HG02763 (cell line): ENCODE results near the gene ARMC9.
"Not testable (repeated sequence)": the region's sequence is repeated elsewhere in the genome, so short reads cannot be mapped to it uniquely, and the experiment has no call there.

Experiments
- ATAC-seq: cut with Tn5 transposase; IDR thresholded peaks from one replicate; pipeline ENCODE4 v1.9.1; 2021; ENCODE audit warnings: mild to moderate bottlenecking, moderate library complexity; ENCODE audit not compliant: unreplicated experiment

ARMC9 gene

GRCh38 chr2:231198291-231199173 lies at the start of gene ARMC9:
Gene ARMC9 (plus strand): TSS chr2:231198631. CDS start chr2:231206239, 7,608 bp downstream.
- peak; percentile 94 for ATAC-seq

DNA sequence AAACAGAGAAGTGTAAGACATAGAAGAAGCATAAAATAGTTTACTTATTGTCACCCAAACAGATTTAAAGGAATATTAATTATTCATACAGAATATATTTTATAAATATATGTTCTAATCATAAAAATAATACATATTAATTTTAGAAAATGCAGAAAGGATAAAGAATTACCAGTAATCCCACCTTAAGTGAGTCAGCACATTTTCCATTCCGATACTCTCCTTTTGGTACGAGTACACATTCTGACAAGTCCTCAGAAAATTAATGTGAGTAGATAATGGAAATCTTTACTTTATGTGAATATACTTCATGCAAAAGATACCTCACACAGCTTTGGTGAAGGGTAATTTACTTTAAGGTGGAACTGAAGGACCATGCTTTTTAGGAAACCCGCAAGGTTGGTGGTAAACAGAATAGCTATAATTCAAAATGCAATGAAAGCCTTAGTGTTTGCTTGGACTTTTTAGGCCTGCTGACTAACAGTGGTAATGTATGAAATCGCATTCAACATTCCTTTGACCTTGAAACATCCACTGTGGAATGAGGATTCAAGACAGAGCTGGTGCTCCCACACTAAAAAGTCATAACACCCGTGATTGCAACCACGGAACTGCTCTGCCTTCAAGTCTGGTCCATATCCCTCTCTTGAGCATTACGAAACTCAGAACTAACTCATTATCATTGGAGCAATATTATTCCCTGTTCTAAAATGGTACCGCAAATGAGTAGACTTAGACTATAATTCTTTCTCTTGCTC lies 45.5 kb upstream of the ARMC9 start:
- no peak for ATAC-seq

DNA sequence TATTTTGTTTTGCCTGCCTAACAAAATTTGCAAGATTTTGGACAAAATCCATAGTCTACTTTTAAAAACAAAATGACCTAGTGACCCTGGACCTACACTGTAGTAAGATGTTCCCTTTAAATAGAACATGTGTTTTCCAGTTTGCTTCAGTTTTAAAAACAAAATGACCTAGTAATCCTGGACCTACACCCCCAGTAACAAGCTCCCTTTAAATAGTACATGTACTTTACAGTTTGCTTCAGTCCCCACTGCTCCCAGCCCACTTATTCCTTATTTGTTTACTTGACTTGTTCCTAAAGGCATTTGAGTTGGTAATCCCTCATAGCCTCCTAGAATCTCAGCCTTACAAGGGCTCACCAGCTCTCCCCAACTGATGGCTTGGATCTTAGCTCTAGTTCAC lies 39.1 kb upstream of the ARMC9 start:
- ATAC-seq = no peak

GRCh38 chr2:231160701-231161100 lies 37.7 kb upstream of the ARMC9 start:
- no peak for ATAC-seq

DNA sequence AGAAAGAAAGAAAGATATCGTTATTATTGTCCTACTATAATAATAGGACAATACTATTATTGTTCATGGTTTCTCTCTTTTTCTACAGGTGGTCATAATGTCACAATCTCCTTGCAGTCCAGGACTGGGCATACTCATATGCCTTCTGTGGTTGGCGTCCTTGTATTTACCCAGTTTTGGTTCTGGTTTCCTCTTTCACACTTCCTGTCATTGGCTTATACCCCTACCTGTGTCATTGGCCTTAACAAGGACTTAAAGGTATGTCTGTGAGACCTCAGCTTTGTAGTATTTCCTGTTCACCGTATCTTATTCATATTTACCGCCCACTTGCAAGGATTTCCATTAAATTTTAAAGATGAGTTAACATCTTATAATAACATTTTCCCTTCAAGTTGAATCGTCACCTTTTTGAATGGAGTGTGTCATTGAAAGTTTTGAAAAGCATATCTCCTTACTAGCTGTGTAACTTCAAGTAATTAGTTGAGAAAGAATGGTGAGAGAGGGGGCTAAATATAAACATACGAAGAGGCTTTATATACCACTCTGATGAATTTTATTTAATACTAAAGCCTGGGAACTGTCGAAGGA lies 37.1 kb upstream of the ARMC9 start:
- no peak for ATAC-seq

DNA sequence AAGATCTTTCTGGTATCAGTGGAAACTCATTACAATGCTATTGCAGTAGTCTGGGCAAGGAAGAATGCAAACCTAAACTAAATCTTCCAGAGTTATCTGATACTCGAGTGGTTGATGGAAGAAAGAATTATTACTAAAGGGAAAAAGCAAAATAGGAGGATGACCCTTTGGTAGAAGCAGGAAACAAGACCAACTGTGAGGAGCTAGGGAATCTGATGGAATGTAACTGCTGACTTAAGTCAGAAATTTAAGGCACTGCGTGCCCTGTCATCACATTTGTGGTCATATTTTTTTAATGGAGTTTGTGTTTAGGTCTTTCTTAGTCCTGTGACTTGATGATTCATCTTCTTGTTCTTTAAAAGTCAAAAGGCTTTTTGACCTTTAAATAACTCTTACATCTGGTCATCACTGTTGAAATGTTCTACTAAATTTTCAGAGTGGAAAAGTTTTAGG lies 36.5 kb upstream of the ARMC9 start:
- no peak for ATAC-seq

DNA sequence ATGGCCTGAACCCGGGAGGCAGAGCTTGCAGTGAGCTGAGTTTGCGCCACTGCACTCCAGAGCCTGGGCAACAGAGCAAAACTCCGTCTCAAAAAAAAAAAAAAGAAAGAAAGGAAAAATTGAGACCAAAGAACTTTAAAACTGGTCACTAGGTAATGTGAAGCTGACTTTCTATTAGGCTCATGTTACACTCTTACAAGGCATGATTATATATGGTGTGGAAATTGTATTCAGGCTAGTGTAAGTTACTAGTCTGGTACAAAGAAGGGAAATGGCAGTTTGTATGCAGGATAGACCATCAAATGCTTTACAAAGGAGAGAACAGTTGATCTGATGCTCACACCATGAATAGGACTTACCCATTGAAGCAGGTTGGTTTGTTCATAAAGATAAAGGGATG lies 35.4 kb upstream of the ARMC9 start:
- no peak for ATAC-seq

DNA sequence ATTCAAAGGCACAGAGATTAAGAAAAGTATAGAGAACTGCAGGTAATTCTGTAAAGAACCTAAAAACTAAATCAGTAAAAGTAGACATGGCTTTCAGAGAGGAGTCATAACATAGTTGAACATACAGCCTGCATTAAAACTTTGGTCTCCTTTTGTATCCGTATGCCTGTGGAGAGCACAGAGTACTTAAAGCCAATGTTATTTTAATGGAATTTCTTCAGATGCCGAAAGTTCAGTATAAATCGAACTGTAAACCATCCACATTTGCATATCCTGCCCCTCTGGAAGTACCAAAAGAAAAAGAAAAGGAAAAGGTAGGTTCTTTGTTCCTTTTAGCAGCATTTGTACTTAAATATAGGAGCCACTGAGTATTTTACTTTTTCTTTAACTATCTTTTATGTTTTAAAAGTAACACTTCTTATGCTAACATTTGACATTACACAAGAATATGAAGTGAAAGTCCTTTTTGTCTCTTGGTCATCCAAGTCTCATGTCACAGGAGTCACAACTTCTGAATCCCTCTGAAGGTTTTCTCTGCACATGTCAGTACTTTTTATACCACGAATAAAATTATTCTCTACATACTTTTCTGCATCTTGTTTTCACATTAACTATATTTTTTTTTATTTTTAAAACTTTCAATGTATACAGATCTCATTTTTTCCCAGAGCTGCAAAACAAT lies 34.9 kb upstream of the ARMC9 start:
- ATAC-seq = no peak

GRCh38 chr2:231167745-231168459 lies 30.5 kb upstream of the ARMC9 start:
- ATAC-seq = no peak

GRCh38 chr2:231168460-231169139 lies 29.8 kb upstream of the ARMC9 start:
- ATAC-seq = no peak

DNA sequence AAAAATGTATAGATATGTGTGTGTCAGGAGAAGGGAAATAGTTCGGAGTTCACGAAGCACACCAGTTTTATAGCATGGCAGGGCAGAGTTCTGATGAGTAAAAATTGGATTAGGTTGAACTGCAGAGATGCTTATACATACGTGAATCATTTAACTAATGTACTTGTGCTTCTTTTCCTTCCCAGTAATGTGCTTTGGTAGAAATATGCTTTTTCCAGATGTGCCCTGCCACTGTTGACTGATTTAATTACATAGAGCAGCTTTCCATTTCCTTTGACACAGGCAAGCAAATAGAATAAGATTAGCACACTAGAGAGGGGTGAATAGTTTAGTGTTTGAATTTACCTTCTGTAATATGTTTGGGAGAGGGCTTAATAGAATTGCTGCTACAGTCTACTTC lies 28.9 kb upstream of the ARMC9 start:
- no peak for ATAC-seq

GRCh38 chr2:231170055-231170454 lies 28.4 kb upstream of the ARMC9 start:
- no peak for ATAC-seq

DNA sequence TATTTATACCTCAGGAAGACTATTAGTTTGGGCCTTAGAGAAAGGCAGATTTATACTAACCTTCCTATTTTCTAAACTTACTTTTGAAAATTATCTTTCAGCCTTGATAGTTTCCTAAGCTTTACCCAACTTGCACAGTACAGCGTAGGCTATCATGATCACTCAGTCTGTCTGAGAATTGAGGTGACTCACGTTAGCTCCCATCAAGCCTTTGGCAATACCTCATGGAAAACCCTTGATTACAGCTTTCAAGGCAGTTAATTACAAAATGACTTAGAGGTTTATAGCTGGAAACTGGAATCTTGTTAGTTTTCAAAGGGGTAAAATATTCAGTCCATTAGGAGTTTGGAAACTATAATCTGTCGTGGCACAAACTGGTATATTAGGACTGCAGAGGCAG lies 26.4 kb upstream of the ARMC9 start:
- ATAC-seq = no peak

DNA sequence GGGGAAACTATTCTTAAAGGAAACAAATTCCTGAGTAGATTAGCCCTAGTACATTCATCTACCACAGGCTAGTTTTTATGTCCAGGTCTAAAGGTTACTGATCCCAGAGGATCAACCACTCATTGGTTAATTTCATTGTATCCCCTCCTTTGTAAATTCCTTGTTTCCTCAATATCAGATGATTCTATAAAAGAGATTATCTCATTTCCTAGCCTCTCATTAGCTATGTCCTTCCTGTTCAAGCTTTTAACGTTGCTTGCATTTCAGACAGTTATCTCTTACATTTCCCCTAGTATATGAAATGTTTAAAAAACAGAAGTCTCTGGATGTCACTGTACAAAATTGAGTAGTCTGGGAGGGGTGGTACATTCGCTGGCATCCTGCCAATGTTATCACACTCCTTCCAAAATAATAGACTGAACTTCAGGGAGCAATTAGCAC lies 24.2 kb upstream of the ARMC9 start:
- no peak for ATAC-seq

DNA sequence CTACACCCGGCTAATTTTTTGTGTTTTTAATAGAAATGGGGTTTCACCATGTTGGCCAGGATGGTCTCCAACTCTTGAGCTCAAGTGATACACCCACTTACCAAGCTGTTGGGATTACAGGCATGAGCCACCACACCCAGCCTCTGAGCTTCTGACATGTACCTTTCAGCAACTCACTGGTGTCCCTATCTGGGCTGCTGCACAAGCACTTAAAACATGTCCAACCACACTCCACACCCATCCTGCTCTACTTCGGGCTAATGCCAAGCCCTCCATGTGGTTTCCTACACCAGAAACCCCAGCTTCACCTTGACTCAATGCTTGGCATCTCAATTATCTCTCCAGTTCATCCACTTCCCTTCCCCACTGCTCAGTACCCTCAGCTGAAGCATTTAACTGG lies 22.4 kb upstream of the ARMC9 start:
- no peak for ATAC-seq

- no peak for ATAC-seq
Observed at GRCh38 chr2:231177156-231178025, 21.0 kb upstream of the ARMC9 start.

- ATAC-seq = not testable (repeated sequence)
Observed at GRCh38 chr2:231178805-231179204, 19.6 kb upstream of the ARMC9 start.

- peak; percentile 51 for ATAC-seq
Observed at GRCh38 chr2:231181860-231182512, 16.4 kb upstream of the ARMC9 start.
